ENCODE measurements around the gene CRAMP1.

GRCh38 chr16:1707193-1707790 is 95.1 kb downstream of the CRAMP1 start:
- no peak for TF ChIP-seq SIN3A (IDR thresholded peaks at IDR 0.05; ENCODE audit: borderline replicate concordance, insufficient read depth, low read length)
- no peak for TF ChIP-seq POLR2AphosphoS5 (IDR thresholded peaks at IDR 0.05; ENCODE audit: low read depth, low read length)
- TF ChIP-seq TAF1 (IDR thresholded peaks at IDR 0.05; ENCODE audit: borderline replicate concordance, insufficient read depth, low read length), result no peak
